Prostate gland (tissue), 2 donors: ENCODE results near the gene CAPN8. TPM values are rescaled to one million over a fixed set of nuclear protein-coding genes. Genes with fewer than 3 reads are reported as not detected.

Experiments
- DNase-seq: peaks from one replicate; pipeline ENCODE4 v3.0.0-alpha.2; 2019; ENCODE audit warnings: low spot score
- H3K27ac ChIP-seq, 2 donors: fragments of 200-600 bp; sonication (generic); 2 replicates each; pipeline ENCODE4 v1.5.1; 2017 to 2019
- H3K27me3 ChIP-seq: fragments of 200-600 bp; sonication (generic); replicated peaks from 2 replicates; pipeline ENCODE4 v1.5.1; 2019; ENCODE audit not compliant: insufficient read depth
- H3K36me3 ChIP-seq, 2 donors: fragments of 200-600 bp; sonication (generic); 1 replicate in 1 of 2; 2 replicates in 1 of 2; pipeline versions ENCODE4 v1.5.1 to v1.8.1; 2017 to 2019
- H3K4me1 ChIP-seq: fragments of 200-600 bp; sonication (generic); replicated peaks from 2 replicates; pipeline ENCODE4 v1.5.1; 2019
- H3K4me3 ChIP-seq, 2 donors: fragments of 200-600 bp; sonication (generic); 2 replicates each; pipeline ENCODE4 v1.5.1; 2017 to 2019
- H3K9me3 ChIP-seq: fragments of 200-600 bp; sonication (generic); 2 replicates; pipeline ENCODE4 v1.5.1; 2017
- POLR2A ChIP-seq: fragments of 450-650 bp; IDR thresholded peaks from one replicate; pipeline ENCODE4 v1.6.1; 2016; ENCODE audit warnings: antibody characterized with exemption, mild to moderate bottlenecking
- POLR2AphosphoS5 ChIP-seq: sonication (generic); formaldehyde crosslinking; IDR thresholded peaks from one replicate; pipeline ENCODE4 v1.6.1; 2017; ENCODE audit warnings: antibody characterized with exemption
- WGBS: methylation state at CpG from one replicate; pipeline ENCODE4 v1.1.5; 2018; 5-methylcytosine and 5-hydroxymethylcytosine counted together
- intact Hi-C: fragments of 100-400 bp; cut with DNase I; formaldehyde crosslinking; loops from one replicate; pipeline ENCODE4 v1.14.2; 2022
- total RNA-seq, 2 donors: library from RNA; depleted of rRNA; stranded (reverse); fragments of >200 nt; gene quantifications; one replicate each; pipeline ENCODE4 v1.1.0, GENCODE V29; 2016
- TF ChIP-seq, protein P1 (sequence below), 4 experiments: fragments of 200-600 bp in 2 of 4; fragments of 450-650 bp in 2 of 4; sonication (generic) in 2 of 4; IDR thresholded peaks; 1 replicate in 3 of 4; 2 replicates in 1 of 4; pipeline ENCODE4 v1.5.1; 2016 to 2019; ENCODE audit warnings: antibody characterized with exemption in 4 of 4, mild to moderate bottlenecking in 2 of 4, moderate library complexity in 2 of 4

Gene CAPN8
- total RNA-seq, 2 donors from 2014 or later: 3.0 to 5.6 TPM

DNA sequence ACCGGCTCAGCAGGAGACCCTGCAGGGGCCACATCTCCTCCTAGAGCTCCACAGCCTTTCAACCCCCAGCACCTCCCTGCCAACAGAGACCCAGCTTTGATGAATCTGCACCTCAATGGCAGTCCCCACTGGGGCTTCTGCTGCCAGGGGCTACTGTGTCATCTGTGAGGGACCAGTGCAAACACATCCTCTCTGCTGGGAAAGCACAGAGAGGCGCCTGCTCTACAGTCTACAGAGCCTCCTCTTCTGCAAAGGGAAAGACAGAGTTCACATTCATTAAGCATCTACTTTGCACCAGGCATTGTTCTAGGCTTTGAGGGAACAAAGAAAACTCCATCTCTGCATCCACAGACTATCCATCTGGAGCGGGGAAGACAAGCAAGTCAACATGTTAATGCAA, 125.8 kb downstream of the CAPN8 start:
- intact Hi-C loops: no loop called here
- no peak for TF ChIP-seq POLR2A
- TF ChIP-seq POLR2AphosphoS5: no peak
- TF ChIP-seq, protein P1, sequence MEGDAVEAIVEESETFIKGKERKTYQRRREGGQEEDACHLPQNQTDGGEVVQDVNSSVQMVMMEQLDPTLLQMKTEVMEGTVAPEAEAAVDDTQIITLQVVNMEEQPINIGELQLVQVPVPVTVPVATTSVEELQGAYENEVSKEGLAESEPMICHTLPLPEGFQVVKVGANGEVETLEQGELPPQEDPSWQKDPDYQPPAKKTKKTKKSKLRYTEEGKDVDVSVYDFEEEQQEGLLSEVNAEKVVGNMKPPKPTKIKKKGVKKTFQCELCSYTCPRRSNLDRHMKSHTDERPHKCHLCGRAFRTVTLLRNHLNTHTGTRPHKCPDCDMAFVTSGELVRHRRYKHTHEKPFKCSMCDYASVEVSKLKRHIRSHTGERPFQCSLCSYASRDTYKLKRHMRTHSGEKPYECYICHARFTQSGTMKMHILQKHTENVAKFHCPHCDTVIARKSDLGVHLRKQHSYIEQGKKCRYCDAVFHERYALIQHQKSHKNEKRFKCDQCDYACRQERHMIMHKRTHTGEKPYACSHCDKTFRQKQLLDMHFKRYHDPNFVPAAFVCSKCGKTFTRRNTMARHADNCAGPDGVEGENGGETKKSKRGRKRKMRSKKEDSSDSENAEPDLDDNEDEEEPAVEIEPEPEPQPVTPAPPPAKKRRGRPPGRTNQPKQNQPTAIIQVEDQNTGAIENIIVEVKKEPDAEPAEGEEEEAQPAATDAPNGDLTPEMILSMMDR (IDR thresholded peaks at IDR 0.05): no peak
- no peak overlapping the region for H3K4me3 ChIP-seq
- H3K9me3 ChIP-seq: no peaks in the 10 kb centered on the region
- no peaks in the 10 kb centered on the region for H3K36me3 ChIP-seq
- 94% methylated on average over 3 of the region's 3 CpGs for whole genome bisulfite sequencing
- DNase-seq: no peak
- no peak overlapping the region for H3K27ac ChIP-seq
- no peaks in the 10 kb centered on the region for H3K27me3 ChIP-seq
- no peaks in the 10 kb centered on the region for H3K4me1 ChIP-seq

DNA sequence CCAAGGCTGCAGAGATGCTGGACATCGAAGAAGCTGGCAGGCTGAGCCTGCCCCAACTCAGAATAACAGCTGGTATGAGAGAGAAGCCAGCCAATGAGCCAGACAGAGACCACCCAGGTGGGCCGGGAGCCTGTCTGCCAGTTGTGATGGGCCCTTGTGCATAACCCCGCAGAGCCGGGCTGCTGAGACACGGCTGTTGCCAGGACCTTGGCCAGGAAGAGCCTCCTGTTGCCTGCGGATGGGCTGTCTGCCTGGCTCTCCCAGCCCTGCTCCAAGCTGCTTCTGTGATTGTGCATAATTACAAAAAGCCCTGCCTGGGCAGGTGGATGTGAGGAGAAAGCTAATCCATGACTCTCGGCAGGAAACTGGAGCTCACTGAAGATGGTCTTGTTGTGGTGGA, 126.5 kb downstream of the CAPN8 start:
- Histone ChIP-seq H3K4me3 (no peak overlapping the region), H3K9me3 (no peaks in the 10 kb centered on the region), H3K36me3 (no peaks in the 10 kb centered on the region), H3K27ac (no peak overlapping the region), H3K27me3 (no peaks in the 10 kb centered on the region), H3K4me1 (no peaks in the 10 kb centered on the region)
- DNase-seq: no peak
- WGBS: 55% methylated on average over 6 of the region's 7 CpGs
- intact Hi-C loops: no loop called here
- TF ChIP-seq POLR2A: no peak
- TF ChIP-seq, protein P1 (IDR thresholded peaks at IDR 0.05): no peak
- no peak for TF ChIP-seq POLR2AphosphoS5

DNA sequence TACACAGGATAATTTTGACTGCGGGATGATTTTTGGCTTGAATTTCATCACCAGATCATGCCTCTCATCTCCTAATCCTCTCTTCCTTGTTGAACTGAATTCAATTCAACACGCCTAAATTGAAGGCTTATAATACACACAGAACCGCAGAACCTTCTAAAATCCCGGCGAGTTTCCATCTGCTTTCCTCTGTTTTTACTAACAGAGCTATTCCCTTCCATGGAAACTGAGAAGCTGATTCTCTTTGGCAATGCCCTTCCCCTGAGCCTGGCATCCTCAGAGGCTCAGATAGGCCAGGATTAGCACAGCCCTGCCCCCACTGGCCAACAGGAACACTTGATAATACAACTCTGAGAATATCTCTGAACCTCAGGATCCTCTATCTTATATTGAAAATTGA, 130.2 kb downstream of the CAPN8 start:
- Histone ChIP-seq H3K27me3 (no peaks in the 10 kb centered on the region), H3K9me3 (no peaks in the 10 kb centered on the region), H3K4me1 (no peaks in the 10 kb centered on the region), H3K4me3 (no peak overlapping the region), H3K27ac (no peak overlapping the region), H3K36me3 (no peaks in the 10 kb centered on the region)
- intact Hi-C loops: no loop called here
- no peak for DNase-seq
- TF ChIP-seq POLR2AphosphoS5 (no peak), POLR2A (no peak)
- TF ChIP-seq, protein P1 (IDR thresholded peaks at IDR 0.05): no peak
- WGBS: 94% methylated on average over 5 of the region's 5 CpGs

DNA sequence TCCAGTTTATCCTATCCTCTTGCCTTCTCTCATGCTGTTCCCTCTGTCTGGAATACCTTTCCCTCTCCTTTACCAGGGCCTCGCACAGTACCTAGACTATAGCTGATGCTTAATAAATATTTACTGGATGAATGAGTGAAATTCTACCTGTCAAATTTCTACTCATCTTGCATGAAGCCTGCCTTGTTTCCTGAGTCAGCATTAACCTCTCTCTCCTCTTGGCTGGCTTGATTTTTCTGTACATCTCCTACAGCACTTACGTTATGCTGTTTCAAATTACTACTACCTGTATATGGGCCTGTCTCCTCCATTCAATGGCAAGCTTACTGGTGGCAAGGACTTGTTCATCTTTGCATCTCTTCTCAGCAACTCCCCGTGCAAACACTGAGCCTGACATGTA, 130.8 kb downstream of the CAPN8 start:
- no peak overlapping the region for H3K4me3 ChIP-seq
- H3K27ac ChIP-seq: no peak overlapping the region
- H3K9me3 ChIP-seq: no peaks in the 10 kb centered on the region
- no peak for DNase-seq
- no peaks in the 10 kb centered on the region for H3K36me3 ChIP-seq
- intact Hi-C loops: no loop called here
- TF ChIP-seq, protein P1 (IDR thresholded peaks at IDR 0.05): no peak
- no peak for TF ChIP-seq POLR2A
- TF ChIP-seq POLR2AphosphoS5: no peak
- no peaks in the 10 kb centered on the region for H3K4me1 ChIP-seq
- 97% methylated on average over 3 of the region's 3 CpGs for WGBS
- no peaks in the 10 kb centered on the region for H3K27me3 ChIP-seq

DNA sequence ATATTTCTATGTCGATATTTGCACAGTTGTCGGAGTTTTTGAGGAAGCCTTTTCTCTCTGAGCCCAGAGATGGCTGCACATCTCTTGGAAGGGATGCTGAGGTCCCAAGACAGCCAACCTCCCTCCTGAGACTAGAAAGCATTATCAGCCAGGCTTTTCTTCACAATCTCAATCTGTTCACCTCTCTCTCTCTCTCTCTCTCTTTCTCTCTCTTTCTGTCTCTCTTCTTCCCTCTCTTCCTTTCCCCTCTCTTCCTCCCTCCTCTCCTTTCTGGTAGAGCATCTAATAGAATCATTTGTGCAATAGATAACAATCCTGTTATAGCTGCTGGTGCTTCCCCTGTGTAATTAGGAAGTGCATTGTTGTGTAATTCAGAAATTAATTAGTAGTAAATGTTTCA, 131.8 kb downstream of the CAPN8 start:
- intact Hi-C loops: no loop called here

More for the DNA sequence above, 131.8 kb downstream of the CAPN8 start:
- no peaks in the 10 kb centered on the region for H3K4me1 ChIP-seq
- H3K27me3 ChIP-seq: no peaks in the 10 kb centered on the region
- TF ChIP-seq, protein P1 (IDR thresholded peaks at IDR 0.05): no peak
- TF ChIP-seq POLR2AphosphoS5 (no peak), POLR2A (no peak)
- no peak overlapping the region for H3K27ac ChIP-seq
- H3K9me3 ChIP-seq: no peaks in the 10 kb centered on the region
- WGBS: 72% methylated on average over 2 of the region's 2 CpGs
- DNase-seq: no peak
- no peaks in the 10 kb centered on the region for H3K36me3 ChIP-seq
- H3K4me3 ChIP-seq: no peak overlapping the region
